ENCODE results near the gene PROM1. TPM values are rescaled to one million over a fixed set of nuclear protein-coding genes. Genes with fewer than 3 reads are reported as not detected.

The PROM1 gene
- total RNA-seq, 1 experiment from 2014 or later, result 17.7 TPM

- TF ChIP-seq REST (IDR thresholded peaks at IDR 0.05; ENCODE audit: low read depth) (no peak), ELF1 (IDR thresholded peaks at IDR 0.05; ENCODE audit: borderline replicate concordance, low read depth) (no peak), POLR2A (IDR thresholded peaks at IDR 0.05; ENCODE audit: borderline replicate concordance, extremely low read depth, insufficient read depth, insufficient read length) (no peak), MAX (IDR thresholded peaks at IDR 0.05) (no peak), ATF3 (IDR thresholded peaks at IDR 0.05) (no peak), SP1 (IDR thresholded peaks at IDR 0.05; ENCODE audit: low read depth) (no peak), POLR2AphosphoS5 (IDR thresholded peaks at IDR 0.05; ENCODE audit: low read depth, low read length) (no peak), EZH2phosphoT487 (IDR thresholded peaks at IDR 0.05; ENCODE audit: borderline replicate concordance) (no peak), ZNF274 (IDR thresholded peaks at IDR 0.05; ENCODE audit: low read depth, low read length) (no peak)
These were observed 16.3 kb downstream of the PROM1 start (continued) for GRCh38 chr4:16067515-16067914.

- Histone ChIP-seq H3K27ac (ENCODE audit: low read depth, low read length) (no peak overlapping the region), H2AFZ (ENCODE audit: low read depth, low read length, poor library complexity, severe bottlenecking) (no peak overlapping the region), H3K4me1 (ENCODE audit: control insufficient read depth in 1 of 2, insufficient read depth in 2 of 2, low read length in 2 of 2) (peaks cover 0 to 17% of the 10 kb centered on the region in 2 experiments; a peak in 2 of 4 replicates), H3K27me3 (ENCODE audit: insufficient read depth, low read length) (no peaks in the 10 kb centered on the region), H3K4me3 (replicated peaks in 1 of 2; ENCODE audit: low read depth in 1 of 2, low read length in 2 of 2) (no peak overlapping the region), H3K9me3 (ENCODE audit: control insufficient read depth in 1 of 2, insufficient read depth in 1 of 2, low read depth in 1 of 2, low read length in 2 of 2) (no peaks in the 10 kb centered on the region), H3K9me2 (ENCODE audit: insufficient read depth) (no peaks in the 10 kb centered on the region), H3K9ac (ENCODE audit: low read length) (no peak overlapping the region), H3K79me2 (ENCODE audit: insufficient read depth, low read length) (no peaks in the 10 kb centered on the region), H4K20me1 (ENCODE audit: insufficient read depth) (no peaks in the 10 kb centered on the region), H3K4me2 (ENCODE audit: low read length) (peak overlapping the region; percentile 38), H3K36me3 (ENCODE audit: control insufficient read depth in 1 of 2, insufficient read depth in 2 of 2, low read length in 2 of 2) (no peaks in the 10 kb centered on the region)
- CTCF ChIA-PET, result interaction anchor here (1.0 kb wide), 1 partner anchor 198 kb away, joined by 3 read pairs; no protein-coding TSS in a partner anchor
- DNase-seq (ENCODE audit: low read depth, low spot score), result no peak
- RAD21 ChIA-PET (ENCODE audit: low non-redundant PET in 1 of 2, low total read pairs in 2 of 2, uncharacterized antibody in 2 of 2, unreplicated experiment in 2 of 2), result no interaction called here
- TF ChIP-seq ZFX (IDR thresholded peaks at IDR 0.05) (no peak), POLR2A (IDR thresholded peaks at IDR 0.05; ENCODE audit: borderline replicate concordance, extremely low read depth, insufficient read depth, insufficient read length) (no peak), FOSL1 (IDR thresholded peaks at IDR 0.05; ENCODE audit: low read depth) (no peak), SP1 (IDR thresholded peaks at IDR 0.05; ENCODE audit: low read depth) (no peak)
- no TSS peak for BruUV-seq (replicated peaks)
- ATAC-seq, result no peak
- POLR2A ChIA-PET, result no interaction called here
- intact Hi-C loops (cut with micrococcal nuclease), result no loop called here
These were observed 17.2 kb downstream of the PROM1 start for GRCh38 chr4:16066586-16067128.

Measured in HCT116 (cell line).